HG02852 (cell line): ENCODE measurements around the gene CACFD1.
"Not testable (repeated sequence)": the region's sequence is repeated elsewhere in the genome, so short reads cannot be mapped to it uniquely, and the experiment has no call there.

Experiments used
- ATAC-seq: cut with Tn5 transposase; IDR thresholded peaks from one replicate; pipeline ENCODE4 v1.9.1; 2021; ENCODE audit warnings: mild to moderate bottlenecking, moderate library complexity; ENCODE audit not compliant: unreplicated experiment

Gene CACFD1

GRCh38 chr9:133439337-133439736 is 20.4 kb upstream of the CACFD1 start:
- no peak for ATAC-seq

GRCh38 chr9:133440874-133441273 is 18.9 kb upstream of the CACFD1 start:
- no peak for ATAC-seq

- no peak for ATAC-seq
These were observed 18.2 kb upstream of the CACFD1 start for GRCh38 chr9:133441571-133441970.

- no peak for ATAC-seq
These were observed 16.5 kb upstream of the CACFD1 start for GRCh38 chr9:133443248-133443647.

- no peak for ATAC-seq
These were observed 15.8 kb upstream of the CACFD1 start for GRCh38 chr9:133443982-133444381.

- ATAC-seq: no peak
These were observed 14.3 kb upstream of the CACFD1 start for GRCh38 chr9:133445293-133445969.

GRCh38 chr9:133448487-133448972 is 11.2 kb upstream of the CACFD1 start:
- ATAC-seq: no peak

GRCh38 chr9:133449760-133450159 is 10.0 kb upstream of the CACFD1 start:
- ATAC-seq: no peak

GRCh38 chr9:133451865-133452264 is 7.9 kb upstream of the CACFD1 start:
- not testable (repeated sequence) for ATAC-seq

- ATAC-seq: no peak
These were observed 7.2 kb upstream of the CACFD1 start for GRCh38 chr9:133452562-133452961.

GRCh38 chr9:133453651-133454050 is 6.1 kb upstream of the CACFD1 start:
- ATAC-seq: no peak

GRCh38 chr9:133454325-133454724 is 5.5 kb upstream of the CACFD1 start:
- ATAC-seq: no peak

GRCh38 chr9:133454943-133455673 is 4.7 kb upstream of the CACFD1 start:
- ATAC-seq: no peak

- no peak for ATAC-seq
These were observed 3.8 kb upstream of the CACFD1 start for GRCh38 chr9:133455936-133456335.

GRCh38 chr9:133456409-133456808 is 3.4 kb upstream of the CACFD1 start:
- ATAC-seq: no peak

GRCh38 chr9:133457233-133457632 is 2.5 kb upstream of the CACFD1 start:
- no peak for ATAC-seq

- no peak for ATAC-seq
These were observed 2.0 kb upstream of the CACFD1 start for GRCh38 chr9:133457748-133458147.

- no peak for ATAC-seq
These were observed 1.0 kb upstream of the CACFD1 start for GRCh38 chr9:133458643-133459312.

- peak; percentile 19 for ATAC-seq
These were observed 812 bp downstream of the CACFD1 start for GRCh38 chr9:133460405-133461175.

- no peak for ATAC-seq
These were observed 2.2 kb downstream of the CACFD1 start for GRCh38 chr9:133461975-133462374.

GRCh38 chr9:133463234-133463863 is 3.6 kb downstream of the CACFD1 start:
- no peak for ATAC-seq
